SU-DHL-6 (cell line): ENCODE measurements around the gene FAM240A.

Experiments used
- H2AFZ ChIP-seq: fragments of 200-600 bp; sonication (generic); 2 replicates; pipeline ENCODE4 v1.6.1; 2014; ENCODE audit warnings: low read depth, mild to moderate bottlenecking, moderate library complexity, mixed read lengths, antibody characterized with exemption, low read length; ENCODE audit not compliant: severe bottlenecking
- H3F3A ChIP-seq: fragments of 200-600 bp; shearing (Covaris generic); 2 replicates; pipeline ENCODE4 v1.6.0; 2016; ENCODE audit warnings: antibody characterized with exemption, mild to moderate bottlenecking; ENCODE audit not compliant: insufficient read depth
- H3K27ac ChIP-seq: fragments of 200-600 bp; sonication (generic); 2 replicates; pipeline ENCODE4 v1.5.1; 2016; ENCODE audit warnings: low read depth, mild to moderate bottlenecking, low read length, moderate library complexity, mixed read lengths
- H3K27me3 ChIP-seq: fragments of 200-600 bp; sonication (generic), shearing (Covaris generic); 2 replicates; pipeline ENCODE4 v1.6.0; 2014; ENCODE audit warnings: mild to moderate bottlenecking, low read length
- H3K36me3 ChIP-seq: fragments of 200-600 bp; sonication (generic); 2 replicates; pipeline ENCODE4 v1.6.1; 2014; ENCODE audit warnings: mild to moderate bottlenecking, low read length, mixed read lengths
- H3K4me2 ChIP-seq: fragments of 300-600, 200-600 bp; shearing (Covaris generic), sonication (generic); 2 replicates; pipeline ENCODE4 v1.6.0; 2014; ENCODE audit warnings: low read length, low read depth, mild to moderate bottlenecking; ENCODE audit not compliant: poor library complexity, severe bottlenecking
- H3K4me3 ChIP-seq: fragments of 200-600 bp; sonication (generic); 2 replicates; pipeline ENCODE4 v1.5.1; 2014; ENCODE audit warnings: antibody characterized with exemption, low read length, mild to moderate bottlenecking, mixed read lengths; ENCODE audit not compliant: insufficient read depth, poor library complexity, severe bottlenecking
- H3K79me2 ChIP-seq: fragments of 200-600 bp; sonication (generic); 2 replicates; pipeline ENCODE4 v1.6.1; 2014; ENCODE audit warnings: mild to moderate bottlenecking, low read length, moderate library complexity; ENCODE audit not compliant: insufficient read depth
- H3K9ac ChIP-seq: fragments of 200-600 bp; sonication (generic); 2 replicates; pipeline ENCODE4 v1.7.0; 2014; ENCODE audit warnings: mild to moderate bottlenecking, low read length
- H3K9me2 ChIP-seq: fragments of 200-600 bp; sonication (generic); replicated peaks from 2 replicates; pipeline ENCODE4 v1.6.1; 2014; ENCODE audit warnings: low read length; ENCODE audit not compliant: insufficient read depth
- H3K9me3 ChIP-seq: fragments of 200-600 bp; sonication (generic); 2 replicates; pipeline ENCODE4 v1.6.1; 2014; ENCODE audit warnings: low read length, mixed read lengths; ENCODE audit not compliant: insufficient read depth
- H4K20me1 ChIP-seq: fragments of 200-600 bp; sonication (generic); 2 replicates; pipeline ENCODE4 v1.6.1; 2014; ENCODE audit warnings: low read depth, mild to moderate bottlenecking, antibody characterized with exemption, low read length, moderate library complexity, mixed read lengths
- EZH2phosphoT487 ChIP-seq: fragments of 200-600 bp; sonication (generic), shearing (Covaris generic); conservative IDR thresholded peaks from 2 replicates; pipeline ENCODE4 v1.6.1; 2018; ENCODE audit warnings: mild to moderate bottlenecking, antibody characterized with exemption, low read length, moderate library complexity, mixed read lengths
- TF ChIP-seq, protein P1 (sequence below): fragments of 200-600 bp; sonication (generic); IDR thresholded peaks from one replicate; pipeline ENCODE4 v1.5.1; 2017; ENCODE audit warnings: antibody characterized with exemption, mild to moderate bottlenecking, low read length, moderate library complexity; ENCODE audit not compliant: insufficient read depth, poor library complexity, severe bottlenecking

The FAM240A gene

DNA sequence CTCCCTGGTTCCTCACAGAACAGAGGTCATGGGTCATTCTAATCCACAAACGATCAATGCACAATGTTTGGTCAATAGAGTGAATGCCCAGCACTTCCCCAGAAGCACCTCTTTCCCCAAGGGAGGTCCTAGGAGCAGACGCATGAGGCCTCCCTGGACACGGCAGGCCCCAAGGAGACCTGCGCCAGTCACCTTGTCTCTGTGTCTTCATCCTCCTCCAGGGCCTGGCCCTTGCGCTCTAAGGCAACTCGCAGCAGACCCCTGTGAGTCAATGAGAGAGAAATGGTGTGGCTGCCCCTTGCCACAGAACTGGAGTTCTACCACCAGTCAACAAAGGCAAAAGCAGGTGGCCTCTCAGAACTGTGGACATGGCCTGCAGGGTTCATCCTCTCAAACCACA lies 63.1 kb downstream of the FAM240A start:
- Histone ChIP-seq H3K27me3 (no peaks in the 10 kb centered on the region), H3K4me3 (no peak overlapping the region), H2AFZ (no peak overlapping the region), H3F3A (no peaks in the 10 kb centered on the region), H3K27ac (no peak overlapping the region), H3K36me3 (no peaks in the 10 kb centered on the region), H3K9me3 (no peaks in the 10 kb centered on the region), H3K9ac (no peak overlapping the region), H4K20me1 (no peaks in the 10 kb centered on the region), H3K4me2 (no peak overlapping the region), H3K79me2 (no peaks in the 10 kb centered on the region), H3K9me2 (no peaks in the 10 kb centered on the region)
- TF ChIP-seq, protein P1, sequence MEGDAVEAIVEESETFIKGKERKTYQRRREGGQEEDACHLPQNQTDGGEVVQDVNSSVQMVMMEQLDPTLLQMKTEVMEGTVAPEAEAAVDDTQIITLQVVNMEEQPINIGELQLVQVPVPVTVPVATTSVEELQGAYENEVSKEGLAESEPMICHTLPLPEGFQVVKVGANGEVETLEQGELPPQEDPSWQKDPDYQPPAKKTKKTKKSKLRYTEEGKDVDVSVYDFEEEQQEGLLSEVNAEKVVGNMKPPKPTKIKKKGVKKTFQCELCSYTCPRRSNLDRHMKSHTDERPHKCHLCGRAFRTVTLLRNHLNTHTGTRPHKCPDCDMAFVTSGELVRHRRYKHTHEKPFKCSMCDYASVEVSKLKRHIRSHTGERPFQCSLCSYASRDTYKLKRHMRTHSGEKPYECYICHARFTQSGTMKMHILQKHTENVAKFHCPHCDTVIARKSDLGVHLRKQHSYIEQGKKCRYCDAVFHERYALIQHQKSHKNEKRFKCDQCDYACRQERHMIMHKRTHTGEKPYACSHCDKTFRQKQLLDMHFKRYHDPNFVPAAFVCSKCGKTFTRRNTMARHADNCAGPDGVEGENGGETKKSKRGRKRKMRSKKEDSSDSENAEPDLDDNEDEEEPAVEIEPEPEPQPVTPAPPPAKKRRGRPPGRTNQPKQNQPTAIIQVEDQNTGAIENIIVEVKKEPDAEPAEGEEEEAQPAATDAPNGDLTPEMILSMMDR = no peak
- TF ChIP-seq EZH2phosphoT487 = no peak
